ENCODE results near the gene DPF3. TPM values are rescaled to one million over a fixed set of nuclear protein-coding genes. Genes with fewer than 3 reads are reported as not detected.
A peak's percentile ranks its signal among the peaks of the same experiment; 100 is the strongest.

DPF3 gene
- total RNA-seq, 2 experiments from 2014 or later: 6.6 to 7.4 TPM

- peaks cover 6% of the 10 kb centered on the region for H3K4me1 Mint-ChIP-seq
- ChIA-PET CTCF (no interaction called here), POLR2A (no interaction called here)
- H3K27me3 Mint-ChIP-seq: peaks cover 27% of the 10 kb centered on the region
- DNase-seq: no peak
- no peaks in the 10 kb centered on the region for H3K36me3 Mint-ChIP-seq (ENCODE audit: low read depth)
- H3K9me3 Mint-ChIP-seq: no peaks in the 10 kb centered on the region
- H3K27ac Mint-ChIP-seq: no peak overlapping the region
- no peak overlapping the region for H3K4me3 Mint-ChIP-seq
Measured at GRCh38 chr14:72605096-72605920, 288.6 kb downstream of the DPF3 start.

- no peak for DNase-seq
- ChIA-PET CTCF (no interaction called here), POLR2A (no interaction called here)
- Mint-ChIP-seq H3K4me3 (no peak overlapping the region), H3K4me1 (peaks cover 8% of the 10 kb centered on the region), H3K36me3 (ENCODE audit: low read depth) (no peaks in the 10 kb centered on the region), H3K27ac (no peak overlapping the region), H3K9me3 (no peaks in the 10 kb centered on the region), H3K27me3 (peaks cover 25% of the 10 kb centered on the region)
Measured at GRCh38 chr14:72604133-72604532, 289.8 kb downstream of the DPF3 start.

- Mint-ChIP-seq H3K27me3 (peaks cover 25% of the 10 kb centered on the region), H3K4me3 (no peak overlapping the region), H3K9me3 (no peaks in the 10 kb centered on the region), H3K4me1 (peaks cover 8% of the 10 kb centered on the region), H3K27ac (no peak overlapping the region), H3K36me3 (ENCODE audit: low read depth) (no peaks in the 10 kb centered on the region)
- ChIA-PET CTCF (no interaction called here), POLR2A (no interaction called here)
- no peak for DNase-seq
Measured at GRCh38 chr14:72603639-72604038, 290.3 kb downstream of the DPF3 start.

GRCh38 chr14:72600551-72601330 lies 293.2 kb downstream of the DPF3 start:
- Mint-ChIP-seq H3K4me3 (no peak overlapping the region), H3K4me1 (peaks cover 13% of the 10 kb centered on the region), H3K36me3 (ENCODE audit: low read depth) (peaks cover 6% of the 10 kb centered on the region), H3K27ac (no peak overlapping the region), H3K27me3 (peaks cover 28% of the 10 kb centered on the region), H3K9me3 (no peaks in the 10 kb centered on the region)
- ChIA-PET POLR2A (no interaction called here), CTCF (interaction anchor here (1.2 kb wide), 1 partner anchor 308 kb away, joined by 4 read pairs; no protein-coding TSS in a partner anchor)
- DNase-seq: no peak

- no peak overlapping the region for H3K4me3 Mint-ChIP-seq
- POLR2A ChIA-PET: no interaction called here
Measured at GRCh38 chr14:72599579-72600470, 294.1 kb downstream of the DPF3 start.

GRCh38 chr14:72598306-72598705 lies 295.6 kb downstream of the DPF3 start:
- H3K27me3 Mint-ChIP-seq: peaks cover 19% of the 10 kb centered on the region
- peaks cover 4% of the 10 kb centered on the region for H3K9me3 Mint-ChIP-seq
- ChIA-PET POLR2A (no interaction called here), CTCF (interaction anchor here (0.7 to 2.2 kb wide), 4 partner anchors 10 to 17 kb away, joined by 3 to 5 read pairs (median 4); no protein-coding TSS in a partner anchor)
- H3K4me1 Mint-ChIP-seq: peaks cover 36% of the 10 kb centered on the region
- H3K4me3 Mint-ChIP-seq: no peak overlapping the region
- H3K36me3 Mint-ChIP-seq (ENCODE audit: low read depth): peaks cover 15% of the 10 kb centered on the region
- DNase-seq: no peak
- H3K27ac Mint-ChIP-seq: no peak overlapping the region

More at GRCh38 chr14:72599579-72600470, 294.1 kb downstream of the DPF3 start:
- no peak for DNase-seq
- CTCF ChIA-PET: interaction anchor here (0.7 to 1.3 kb wide), 3 partner anchors 8 to 309 kb away, joined by 4 to 6 read pairs (median 6); no protein-coding TSS in a partner anchor
- H3K4me1 Mint-ChIP-seq: peaks cover 22% of the 10 kb centered on the region
- H3K27me3 Mint-ChIP-seq: peaks cover 29% of the 10 kb centered on the region
- H3K36me3 Mint-ChIP-seq (ENCODE audit: low read depth): peaks cover 10% of the 10 kb centered on the region
- no peaks in the 10 kb centered on the region for H3K9me3 Mint-ChIP-seq
- H3K27ac Mint-ChIP-seq: no peak overlapping the region

- Mint-ChIP-seq H3K4me1 (peaks cover 43% of the 10 kb centered on the region), H3K4me3 (no peak overlapping the region), H3K9me3 (peaks cover 6% of the 10 kb centered on the region), H3K27ac (no peak overlapping the region), H3K27me3 (peaks cover 24% of the 10 kb centered on the region), H3K36me3 (ENCODE audit: low read depth) (peaks cover 21% of the 10 kb centered on the region)
- POLR2A ChIA-PET: no interaction called here
- CTCF ChIA-PET: interaction anchor here (0.7 to 2.2 kb wide), 5 partner anchors 10 to 16 kb away, joined by 3 to 5 read pairs (median 3); no protein-coding TSS in a partner anchor
- no peak for DNase-seq
Measured at GRCh38 chr14:72597252-72598233, 296.4 kb downstream of the DPF3 start.

- Mint-ChIP-seq H3K9me3 (peaks cover 14% of the 10 kb centered on the region), H3K27me3 (peaks cover 26% of the 10 kb centered on the region), H3K27ac (peak overlapping the region; percentile 92), H3K36me3 (ENCODE audit: low read depth) (peaks cover 36% of the 10 kb centered on the region), H3K4me1 (peaks cover 62% of the 10 kb centered on the region), H3K4me3 (no peak overlapping the region)
- POLR2A ChIA-PET: no interaction called here
- CTCF ChIA-PET: interaction anchor here (1.0 to 1.6 kb wide), 3 partner anchors 7 to 81 kb away, joined by 3 read pairs; no protein-coding TSS in a partner anchor
- DNase-seq: no peak
Measured at GRCh38 chr14:72595152-72595862, 298.6 kb downstream of the DPF3 start.

GRCh38 chr14:72594099-72594901 lies 299.6 kb downstream of the DPF3 start:
- H3K36me3 Mint-ChIP-seq (ENCODE audit: low read depth): peaks cover 44% of the 10 kb centered on the region
- peak; percentile 79 for DNase-seq
- peak overlapping the region; percentile 92 for H3K27ac Mint-ChIP-seq
- ChIA-PET CTCF (interaction anchor here (0.6 to 1.6 kb wide), 5 partner anchors 8 to 85 kb away, joined by 3 read pairs; no protein-coding TSS in a partner anchor), POLR2A (no interaction called here)
- H3K27me3 Mint-ChIP-seq: peaks cover 27% of the 10 kb centered on the region
- peaks cover 68% of the 10 kb centered on the region for H3K4me1 Mint-ChIP-seq
- peaks cover 23% of the 10 kb centered on the region for H3K9me3 Mint-ChIP-seq
- peak overlapping the region; percentile 53 for H3K4me3 Mint-ChIP-seq

- Mint-ChIP-seq H3K4me3 (no peak overlapping the region), H3K27ac (no peak overlapping the region), H3K4me1 (peaks cover 65% of the 10 kb centered on the region), H3K9me3 (peaks cover 31% of the 10 kb centered on the region), H3K36me3 (ENCODE audit: low read depth) (peaks cover 48% of the 10 kb centered on the region), H3K27me3 (peaks cover 29% of the 10 kb centered on the region)
- ChIA-PET POLR2A (no interaction called here), CTCF (interaction anchor here (1.0 kb wide), 1 partner anchor 25 kb away, joined by 5 read pairs; no protein-coding TSS in a partner anchor)
- DNase-seq: no peak
Measured at GRCh38 chr14:72591391-72591790, 302.5 kb downstream of the DPF3 start.

Data from activated CD4-positive, alpha-beta T cell treated with anti-CD3 and anti-CD28 coated beads, Interleukin-2, amount 10 ng/mL, durations not matched to agents 7 days and 5 days (primary cell).